ENCODE results near the gene ATXN2. TPM values are rescaled to one million over a fixed set of nuclear protein-coding genes. Genes with fewer than 3 reads are reported as not detected.
"Not testable (repeated sequence)": the region's sequence is repeated elsewhere in the genome, so short reads cannot be mapped to it uniquely, and the experiment has no call there.

ATXN2 gene
- total RNA-seq, 4 donors from 2014 or later: 20.4 to 28.1 (median 22.2) TPM

GRCh38 chr12:111616177-111616623 lies 17.1 kb upstream of the ATXN2 start:
- DNase-seq (no peak), ATAC-seq (no peak)
- intact Hi-C loops (cut with DNase I; ENCODE audit: low total_unique reads) (no loop called here), in situ Hi-C loops (cut with MboI; ENCODE audit: low sequenced_read_pairs in 4 of 4) (no loop called here)
- Histone ChIP-seq H3K36me3 (no peaks in the 10 kb centered on the region), H3K27ac (no peak overlapping the region), H3K9me3 (no peaks in the 10 kb centered on the region), H3K4me3 (no peak overlapping the region), H3K4me1 (no peaks in the 10 kb centered on the region), H3K27me3 (no peaks in the 10 kb centered on the region)
- no peak for TF ChIP-seq POLR2A (IDR thresholded peaks at IDR 0.05)
- TF ChIP-seq, protein P1, sequence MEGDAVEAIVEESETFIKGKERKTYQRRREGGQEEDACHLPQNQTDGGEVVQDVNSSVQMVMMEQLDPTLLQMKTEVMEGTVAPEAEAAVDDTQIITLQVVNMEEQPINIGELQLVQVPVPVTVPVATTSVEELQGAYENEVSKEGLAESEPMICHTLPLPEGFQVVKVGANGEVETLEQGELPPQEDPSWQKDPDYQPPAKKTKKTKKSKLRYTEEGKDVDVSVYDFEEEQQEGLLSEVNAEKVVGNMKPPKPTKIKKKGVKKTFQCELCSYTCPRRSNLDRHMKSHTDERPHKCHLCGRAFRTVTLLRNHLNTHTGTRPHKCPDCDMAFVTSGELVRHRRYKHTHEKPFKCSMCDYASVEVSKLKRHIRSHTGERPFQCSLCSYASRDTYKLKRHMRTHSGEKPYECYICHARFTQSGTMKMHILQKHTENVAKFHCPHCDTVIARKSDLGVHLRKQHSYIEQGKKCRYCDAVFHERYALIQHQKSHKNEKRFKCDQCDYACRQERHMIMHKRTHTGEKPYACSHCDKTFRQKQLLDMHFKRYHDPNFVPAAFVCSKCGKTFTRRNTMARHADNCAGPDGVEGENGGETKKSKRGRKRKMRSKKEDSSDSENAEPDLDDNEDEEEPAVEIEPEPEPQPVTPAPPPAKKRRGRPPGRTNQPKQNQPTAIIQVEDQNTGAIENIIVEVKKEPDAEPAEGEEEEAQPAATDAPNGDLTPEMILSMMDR (IDR thresholded peaks at IDR 0.05 in 4 of 5, conservative IDR thresholded peaks at IDR 0.05 in 1 of 5): no peak

- no peaks in the 10 kb centered on the region for H3K27me3 ChIP-seq
- in situ Hi-C loops (cut with MboI; ENCODE audit: low sequenced_read_pairs in 4 of 4) (no loop called here), intact Hi-C loops (cut with DNase I; ENCODE audit: low total_unique reads) (no loop called here)
- no peak overlapping the region for H3K27ac ChIP-seq
- no peak for TF ChIP-seq POLR2A (IDR thresholded peaks at IDR 0.05)
- DNase-seq (no peak), ATAC-seq (no peak)
- H3K4me3 ChIP-seq: no peak overlapping the region
- no peaks in the 10 kb centered on the region for H3K36me3 ChIP-seq
- no peaks in the 10 kb centered on the region for H3K4me1 ChIP-seq
- no peaks in the 10 kb centered on the region for H3K9me3 ChIP-seq
Observed at GRCh38 chr12:111607239-111607638, 8.1 kb upstream of the ATXN2 start.

- no peaks in the 10 kb centered on the region for H3K9me3 ChIP-seq
- no peak overlapping the region for H3K27ac ChIP-seq
- intact Hi-C loops (cut with DNase I; ENCODE audit: low total_unique reads) (no loop called here), in situ Hi-C loops (cut with MboI; ENCODE audit: low sequenced_read_pairs in 4 of 4) (no loop called here)
- H3K4me1 ChIP-seq: no peaks in the 10 kb centered on the region
- no peaks in the 10 kb centered on the region for H3K36me3 ChIP-seq
- DNase-seq (no peak), ATAC-seq (no peak)
- no peak overlapping the region for H3K4me3 ChIP-seq
- no peaks in the 10 kb centered on the region for H3K27me3 ChIP-seq
- TF ChIP-seq POLR2A (IDR thresholded peaks at IDR 0.05): no peak
- TF ChIP-seq, protein P1 (IDR thresholded peaks at IDR 0.05 in 4 of 5, conservative IDR thresholded peaks at IDR 0.05 in 1 of 5): no peak
Observed at GRCh38 chr12:111606767-111607230, 7.7 kb upstream of the ATXN2 start.

GRCh38 chr12:111605911-111606766 lies 7.0 kb upstream of the ATXN2 start:
- H3K27ac ChIP-seq: no peak overlapping the region
- no peak for TF ChIP-seq POLR2A (IDR thresholded peaks at IDR 0.05)
- TF ChIP-seq, protein P1 (IDR thresholded peaks at IDR 0.05 in 4 of 5, conservative IDR thresholded peaks at IDR 0.05 in 1 of 5): no peak
- in situ Hi-C loops (cut with MboI; ENCODE audit: low sequenced_read_pairs in 4 of 4) (no loop called here), intact Hi-C loops (cut with DNase I; ENCODE audit: low total_unique reads) (no loop called here)
- no peaks in the 10 kb centered on the region for H3K27me3 ChIP-seq
- H3K4me1 ChIP-seq: no peaks in the 10 kb centered on the region
- H3K4me3 ChIP-seq: no peak overlapping the region
- H3K36me3 ChIP-seq: no peaks in the 10 kb centered on the region
- no peak for ATAC-seq
- H3K9me3 ChIP-seq: no peaks in the 10 kb centered on the region
- DNase-seq: no peak

- H3K9me3 ChIP-seq; H3K4me1 ChIP-seq; DNase-seq; ATAC-seq; H3K27me3 ChIP-seq; H3K4me3 ChIP-seq; H3K36me3 ChIP-seq; in situ Hi-C loops (cut with MboI; ENCODE audit: low sequenced_read_pairs in 4 of 4); intact Hi-C loops (cut with DNase I; ENCODE audit: low total_unique reads); H3K27ac ChIP-seq: not testable (repeated sequence)
Observed at GRCh38 chr12:111602857-111603256, 3.7 kb upstream of the ATXN2 start.
